Lower leg skin (tissue), 4 donors: ENCODE data around the gene YWHAG. TPM values are rescaled to one million over a fixed set of nuclear protein-coding genes. Genes with fewer than 3 reads are reported as not detected.
"Not testable (repeated sequence)": the region's sequence is repeated elsewhere in the genome, so short reads cannot be mapped to it uniquely, and the experiment has no call there.

Experiments used
- DNase-seq, 2 donors: peaks; one replicate each; pipeline ENCODE4 v3.0.0-alpha.2; 2019; ENCODE audit warnings: low spot score in 2 of 2
- H3K4me3 ChIP-seq: fragments of 200-600 bp; sonication (generic); 2 replicates; pipeline ENCODE4 v1.5.1; 2017; ENCODE audit warnings: mild to moderate bottlenecking, low read depth; ENCODE audit not compliant: poor library complexity, severe bottlenecking
- CTCF ChIP-seq, 3 donors: fragments of 450-650 bp; IDR thresholded peaks; one replicate each; pipeline ENCODE4 v1.5.1; 2016; ENCODE audit warnings: antibody characterized with exemption in 3 of 3, mild to moderate bottlenecking in 3 of 3, moderate library complexity in 2 of 3
- POLR2A ChIP-seq, 2 donors: fragments of 450-650 bp; IDR thresholded peaks; one replicate each; pipeline ENCODE4 v1.6.1; 2016 to 2017; ENCODE audit warnings: antibody characterized with exemption in 2 of 2, mild to moderate bottlenecking in 1 of 2, moderate library complexity in 1 of 2
- WGBS, 2 donors: methylation state at CpG; one replicate each; pipeline ENCODE4 v1.1.5; 2018; 5-methylcytosine and 5-hydroxymethylcytosine counted together
- intact Hi-C: fragments of 100-400 bp; cut with DNase I; formaldehyde crosslinking; loops from one replicate; pipeline ENCODE4 v1.15.0; 2023; ENCODE audit warnings: low total_unique reads
- total RNA-seq, 4 donors: library from RNA; depleted of rRNA; stranded (reverse); fragments of >200 nt; gene quantifications; one replicate each; pipeline ENCODE4 v1.1.0, GENCODE V29; 2016

Gene YWHAG
- total RNA-seq, 4 donors from 2014 or later = 46.5 to 64.5 (median 56.4) TPM

- intact Hi-C loops = no loop called here
- TF ChIP-seq CTCF (IDR thresholded peaks at IDR 0.05) (no peak), POLR2A (IDR thresholded peaks at IDR 0.05) (no peak)
- H3K4me3 ChIP-seq = no peak overlapping the region
- WGBS, 2 donors = 83 to 88% methylated on average over 5 of the region's 5 CpGs
- DNase-seq = no peak
Observed at GRCh38 chr7:76342222-76342621, 16.6 kb downstream of the YWHAG start.

DNA sequence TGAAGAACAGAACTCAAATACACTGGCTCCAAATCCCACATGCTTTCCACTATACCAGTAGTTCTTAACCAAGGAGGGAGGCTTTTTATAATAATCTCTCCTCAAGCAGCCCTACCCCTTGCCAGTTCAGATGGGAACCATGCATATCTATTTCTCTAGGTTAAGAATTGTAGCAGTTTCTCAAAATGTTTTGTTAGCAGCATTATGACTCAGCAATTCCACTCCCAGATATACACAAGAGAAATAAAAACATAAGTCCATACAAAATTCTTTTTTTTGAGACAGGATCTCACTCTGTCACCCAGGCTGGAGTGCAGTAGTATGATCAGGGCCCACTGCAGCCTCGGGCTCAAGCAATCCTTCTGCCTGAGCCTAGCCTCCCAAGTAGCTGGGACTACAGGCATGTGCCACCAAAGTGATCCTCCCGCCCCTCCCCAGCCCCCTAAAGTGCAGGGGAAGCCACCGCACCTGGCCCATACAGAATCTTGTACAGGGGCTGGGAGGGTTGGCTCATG, 18.1 kb downstream of the YWHAG start:
- no peak for TF ChIP-seq POLR2A (IDR thresholded peaks at IDR 0.05)
- no peak for TF ChIP-seq CTCF (IDR thresholded peaks at IDR 0.05)
- intact Hi-C loops = no loop called here
- no peak for DNase-seq
- no peak overlapping the region for H3K4me3 ChIP-seq
- WGBS, 2 donors = 83 to 86% methylated on average over 3 of the region's 3 CpGs

DNA sequence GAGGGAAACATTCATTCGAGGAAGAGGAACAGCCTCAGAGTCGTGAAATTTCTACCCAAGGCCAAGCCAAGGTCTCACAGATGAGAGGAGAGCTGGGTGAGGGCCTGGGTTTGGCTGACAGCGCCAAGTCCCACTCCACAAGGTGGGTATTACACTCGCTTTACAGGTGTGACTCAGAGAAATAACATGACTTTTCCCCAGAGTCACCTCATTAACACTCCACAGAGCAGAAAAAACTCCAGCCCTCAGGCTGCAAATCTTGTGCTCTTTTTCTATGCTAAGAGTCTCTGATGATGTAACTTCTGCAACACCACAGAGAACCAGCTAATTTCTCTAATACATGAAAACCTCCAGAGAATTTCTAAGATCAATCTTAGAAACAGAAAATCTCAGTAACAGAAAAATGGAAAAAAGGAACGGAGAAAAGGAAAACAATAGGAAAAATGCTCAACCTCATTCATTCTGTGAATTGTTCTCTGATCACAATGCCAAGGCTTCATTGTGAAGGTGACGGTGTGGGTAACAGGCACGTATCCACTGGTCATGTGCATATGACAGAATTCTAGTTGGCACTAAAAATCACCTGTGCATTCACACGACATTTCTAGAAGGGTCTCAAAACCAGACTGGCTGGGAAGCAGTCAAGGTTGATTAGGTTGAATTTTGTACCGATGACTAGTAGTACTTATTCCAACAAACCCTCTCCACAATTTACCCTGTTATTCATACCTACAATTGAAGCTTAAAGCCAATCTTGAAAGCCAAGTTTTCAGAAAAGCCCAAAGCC, 20.3 kb downstream of the YWHAG start:
- 57 to 64% methylated on average over 9 of the region's 9 CpGs for WGBS, 2 donors

DNA sequence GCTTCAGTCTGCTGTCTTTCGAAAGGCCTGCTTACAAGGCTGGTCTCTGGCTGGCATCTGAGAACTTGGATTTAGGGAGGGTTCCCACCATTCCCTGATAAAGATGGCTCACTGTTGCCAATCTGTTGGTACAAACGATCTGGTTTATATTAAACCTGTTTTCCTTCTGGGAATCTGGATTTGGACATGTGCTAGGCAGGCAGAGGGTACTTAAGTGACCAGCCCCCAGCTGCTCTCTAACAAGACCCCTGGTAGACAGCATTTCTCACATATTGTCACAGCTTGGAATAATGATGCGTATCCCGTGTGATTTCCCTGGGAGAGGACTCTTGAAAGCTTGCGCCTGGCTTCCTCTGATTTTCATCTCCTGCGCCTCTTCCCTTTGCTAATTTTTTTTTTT, 21.6 kb downstream of the YWHAG start:
- WGBS, 2 donors = 77 to 78% methylated on average over 6 of the region's 6 CpGs

More for the DNA sequence above, 20.3 kb downstream of the YWHAG start:
- TF ChIP-seq CTCF (IDR thresholded peaks at IDR 0.05) (no peak), POLR2A (IDR thresholded peaks at IDR 0.05) (no peak)
- H3K4me3 ChIP-seq = no peak overlapping the region
- no peak for DNase-seq
- intact Hi-C loops = no loop called here

DNA sequence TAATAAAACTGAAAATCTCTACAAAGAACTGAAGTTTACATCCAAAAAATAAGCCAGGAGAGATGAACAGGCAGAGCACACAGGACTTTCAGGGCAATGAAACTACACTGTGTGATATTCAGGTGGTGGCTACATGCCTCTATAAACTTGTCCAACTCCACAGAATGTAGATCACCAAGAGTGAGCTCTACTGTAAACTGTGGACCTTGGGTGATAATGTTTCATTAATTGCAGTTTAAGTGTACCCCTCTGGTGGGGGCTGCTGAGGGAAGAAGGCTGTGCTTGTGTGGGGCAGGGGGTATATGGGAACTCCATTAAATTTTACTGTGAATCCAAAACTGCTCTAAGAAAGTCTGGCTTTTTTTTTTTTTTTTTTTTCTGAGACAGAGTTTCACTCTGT, 22.7 kb downstream of the YWHAG start:
- intact Hi-C loops = no loop called here
- no peak overlapping the region for H3K4me3 ChIP-seq
- DNase-seq = no peak
- TF ChIP-seq POLR2A (IDR thresholded peaks at IDR 0.05) (no peak), CTCF (IDR thresholded peaks at IDR 0.05) (no peak)

More for the DNA sequence above, 21.6 kb downstream of the YWHAG start:
- DNase-seq = no peak
- no peak overlapping the region for H3K4me3 ChIP-seq
- intact Hi-C loops = no loop called here
- TF ChIP-seq POLR2A (IDR thresholded peaks at IDR 0.05) = no peak
- no peak for TF ChIP-seq CTCF (IDR thresholded peaks at IDR 0.05)

- H3K4me3 ChIP-seq, DNase-seq, intact Hi-C loops: not testable (repeated sequence)
- 90 to 92% methylated on average over 2 of the region's 2 CpGs for WGBS, 2 donors
Observed at GRCh38 chr7:76335417-76335816, 23.4 kb downstream of the YWHAG start.
